ENCODE measurements around the gene SLC5A10.
"Not testable (repeated sequence)": the region's sequence is repeated elsewhere in the genome, so short reads cannot be mapped to it uniquely, and the experiment has no call there.

Gene SLC5A10

GRCh38 chr17:19017804-19018599, 66.0 kb downstream of the SLC5A10 start:
- DNase-seq (ENCODE audit: low read depth in 2 of 2): no peak

- no peak for DNase-seq (ENCODE audit: low read depth in 2 of 2)
These were observed 66.6 kb downstream of the SLC5A10 start for GRCh38 chr17:19018600-19018950.

GRCh38 chr17:19019041-19019941, 67.3 kb downstream of the SLC5A10 start:
- no peak for DNase-seq (ENCODE audit: low read depth in 2 of 2)

GRCh38 chr17:19020016-19020415, 68.1 kb downstream of the SLC5A10 start:
- no peak for DNase-seq (ENCODE audit: low read depth in 2 of 2)

DNA sequence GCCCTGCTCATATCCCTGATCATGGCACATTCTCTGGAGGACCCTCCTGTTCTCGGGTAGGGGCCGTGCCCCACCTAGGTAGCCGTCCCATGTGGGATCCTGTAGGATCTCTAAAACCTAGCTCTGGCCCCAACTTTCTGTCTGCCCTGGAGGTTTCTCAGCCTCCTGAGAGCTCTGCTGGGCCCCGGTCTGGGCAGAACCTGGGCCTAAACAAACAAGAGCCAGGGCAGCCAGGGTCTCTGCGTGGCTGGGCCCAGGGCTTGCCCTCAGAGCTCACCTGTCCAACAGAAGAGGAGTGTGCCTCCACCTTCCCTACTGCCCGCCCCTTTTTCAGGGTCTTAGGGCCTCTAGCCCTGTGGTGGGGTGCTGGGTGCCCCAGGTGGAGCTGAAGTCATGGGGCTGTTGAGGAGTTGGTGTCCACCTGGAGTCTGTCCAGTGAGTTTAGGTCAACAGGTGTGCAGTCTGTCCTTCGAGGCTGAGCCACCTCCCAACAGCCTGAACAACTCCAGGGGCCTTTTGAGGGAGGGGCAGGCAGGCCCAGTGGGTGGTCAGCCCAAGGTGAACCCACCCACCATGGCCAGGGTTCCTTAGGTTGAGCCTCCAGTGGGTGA, 69.2 kb downstream of the SLC5A10 start:
- DNase-seq (ENCODE audit: low read depth in 2 of 2): not testable (repeated sequence)

GRCh38 chr17:19021622-19022083, 69.7 kb downstream of the SLC5A10 start:
- DNase-seq (ENCODE audit: low read depth in 2 of 2): no peak

DNA sequence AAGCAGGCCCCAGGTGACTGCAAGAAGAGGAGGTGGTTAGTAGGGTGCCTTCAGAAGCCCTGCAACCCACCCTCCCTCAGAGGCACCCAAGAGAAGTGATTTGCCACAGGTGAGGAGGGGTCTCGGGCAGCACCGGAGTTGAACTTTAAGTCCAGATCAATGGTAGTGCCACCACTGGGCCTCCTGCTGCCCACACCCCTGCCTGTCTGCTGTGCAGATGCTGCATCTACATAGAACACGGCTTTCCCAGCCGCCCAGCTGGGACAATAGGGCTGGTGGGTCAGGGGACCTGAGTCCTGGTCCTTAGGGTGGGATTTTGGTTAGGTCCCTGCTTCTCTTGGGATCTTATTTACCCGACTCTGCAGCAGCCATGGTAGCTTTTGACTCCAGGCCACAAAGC, 70.2 kb downstream of the SLC5A10 start:
- no peak for DNase-seq (ENCODE audit: low read depth in 2 of 2)

DNA sequence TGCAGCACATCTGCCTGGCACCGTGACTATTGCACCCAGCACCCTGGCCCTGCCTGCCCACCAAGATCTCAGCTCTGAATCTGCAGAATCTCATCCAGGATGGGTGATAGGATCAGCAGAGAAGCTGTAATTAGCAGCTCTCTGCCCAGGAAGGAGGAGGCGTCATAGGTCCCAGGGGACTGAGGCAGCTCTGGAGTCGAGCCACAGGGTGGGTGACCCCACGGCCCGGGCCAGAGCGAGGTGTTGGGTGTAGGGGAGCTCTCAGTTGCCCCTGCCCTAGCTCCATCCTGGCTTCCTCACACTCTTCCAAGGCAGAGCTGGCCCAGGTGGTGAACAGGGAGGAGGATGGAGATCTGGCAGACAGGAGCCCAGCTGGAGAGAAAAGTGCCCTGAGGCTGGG, 70.8 kb downstream of the SLC5A10 start:
- no peak for DNase-seq (ENCODE audit: low read depth in 2 of 2)

GRCh38 chr17:19023209-19023999, 71.4 kb downstream of the SLC5A10 start:
- DNase-seq (ENCODE audit: low read depth in 2 of 2): no peak

GRCh38 chr17:19024101-19025078, 72.4 kb downstream of the SLC5A10 start:
- no peak for DNase-seq (ENCODE audit: low read depth in 2 of 2)

DNA sequence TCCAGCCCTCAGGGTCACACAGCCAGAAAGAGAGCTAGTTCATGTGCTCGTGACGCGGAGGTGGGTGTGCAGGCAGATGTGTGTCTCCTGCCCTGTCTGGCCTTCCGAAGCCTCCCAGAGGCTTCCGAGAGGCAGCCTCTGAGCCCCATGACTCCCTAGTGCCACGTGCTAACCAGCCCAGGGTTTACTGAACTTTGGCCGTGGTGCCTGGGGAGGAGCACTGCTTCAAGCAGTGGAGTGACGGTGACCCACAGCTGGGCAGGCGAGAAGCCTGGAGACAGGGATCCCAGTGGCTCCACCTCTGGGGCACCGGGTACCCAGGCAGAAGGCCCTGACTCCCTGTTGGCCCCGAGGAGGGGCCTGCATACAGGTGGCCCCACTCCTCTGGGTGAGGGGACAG, 76.7 kb downstream of the SLC5A10 start:
- not testable (repeated sequence) for DNase-seq (ENCODE audit: low read depth in 2 of 2)

DNA sequence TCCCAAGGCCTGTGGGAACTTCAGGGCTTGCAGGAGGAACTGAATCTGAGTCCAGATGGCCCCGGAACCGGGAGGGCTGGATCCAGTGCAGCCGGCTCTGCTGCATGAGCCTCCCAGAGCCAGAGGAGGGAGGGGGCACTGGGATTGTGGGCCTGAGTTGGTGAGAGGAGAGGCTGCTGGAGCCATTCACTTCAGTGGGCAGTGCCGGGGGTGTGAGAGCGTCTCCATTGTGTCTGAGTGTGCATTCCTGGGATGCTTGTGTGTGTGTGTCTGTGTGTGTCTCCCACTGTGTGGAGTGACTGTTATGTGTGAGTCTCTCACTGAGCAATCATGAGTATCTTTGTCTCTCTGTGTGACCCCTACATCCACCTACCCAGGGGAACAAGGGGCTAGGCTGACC, 77.8 kb downstream of the SLC5A10 start:
- DNase-seq (ENCODE audit: low read depth in 2 of 2): not testable (repeated sequence)

GRCh38 chr17:19030771-19031449, 78.9 kb downstream of the SLC5A10 start:
- DNase-seq (ENCODE audit: low read depth in 2 of 2): not testable (repeated sequence)

GRCh38 chr17:19031729-19032128, 79.8 kb downstream of the SLC5A10 start:
- not testable (repeated sequence) for DNase-seq (ENCODE audit: low read depth in 2 of 2)

DNA sequence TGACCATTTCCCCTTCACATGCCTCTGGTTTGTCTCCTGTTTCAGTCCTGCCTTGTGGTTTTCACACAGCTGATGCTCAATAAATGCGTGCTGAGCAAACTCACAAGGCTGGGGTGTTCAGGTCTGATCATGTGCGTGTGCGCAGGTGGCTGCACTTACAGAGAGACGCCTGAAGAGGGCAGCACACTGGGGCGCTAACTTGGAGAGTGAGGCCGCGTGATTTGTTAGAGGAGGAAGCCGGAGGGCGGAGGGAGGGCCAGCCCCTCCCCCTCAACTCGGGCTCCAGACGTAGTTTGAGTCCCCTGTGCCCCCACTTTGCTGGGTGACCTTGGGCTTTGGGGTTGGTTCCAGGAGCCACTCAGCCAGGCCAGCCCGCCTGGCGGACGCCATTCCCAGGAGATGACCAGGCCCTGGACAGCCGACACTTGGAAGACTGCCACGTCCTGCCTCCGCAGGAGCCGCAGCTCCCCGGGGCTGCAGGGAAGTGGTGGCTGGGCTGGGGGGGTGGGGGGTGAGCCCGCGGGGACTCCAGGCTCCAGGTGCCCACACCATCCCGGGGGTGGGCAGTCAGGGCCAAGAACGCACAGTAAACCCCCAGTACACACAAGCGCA, 80.5 kb downstream of the SLC5A10 start:
- not testable (repeated sequence) for DNase-seq (ENCODE audit: low read depth in 2 of 2)

- not testable (repeated sequence) for DNase-seq (ENCODE audit: low read depth in 2 of 2)
These were observed 84.2 kb downstream of the SLC5A10 start for GRCh38 chr17:19036186-19036585.

- not testable (repeated sequence) for DNase-seq (ENCODE audit: low read depth in 2 of 2)
These were observed 85.6 kb downstream of the SLC5A10 start for GRCh38 chr17:19037547-19037946.

GRCh38 chr17:19038007-19038406, 86.0 kb downstream of the SLC5A10 start:
- not testable (repeated sequence) for DNase-seq (ENCODE audit: low read depth in 2 of 2)

DNA sequence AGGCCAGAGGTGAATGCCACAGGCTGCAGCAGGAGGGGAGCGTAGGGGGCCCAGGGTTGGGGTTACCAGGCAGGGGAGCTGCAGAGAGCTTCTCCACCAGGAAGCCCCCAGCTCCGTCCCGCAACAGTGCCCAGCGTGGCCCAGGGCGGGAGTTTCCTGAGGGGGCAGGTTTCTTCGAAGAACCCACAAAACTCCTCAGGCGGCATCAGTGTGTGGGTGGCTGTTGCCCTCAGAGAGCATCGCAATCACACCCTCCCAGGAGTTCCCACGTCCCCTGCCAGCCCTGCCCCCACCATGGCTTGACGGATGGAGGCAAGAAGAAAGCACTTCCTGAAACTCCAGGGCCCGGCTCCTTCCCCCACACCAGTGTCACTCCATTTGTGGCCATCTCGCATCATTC, 86.8 kb downstream of the SLC5A10 start:
- not testable (repeated sequence) for DNase-seq (ENCODE audit: low read depth in 2 of 2)

All from stimulated activated CD8-positive, alpha-beta memory T cell treated with anti-CD3 and anti-CD28 coated beads, Interleukin-15, amount 100 ng/mL, for 4 hours (primary cell).